Brain microvascular endothelial cell (primary cell): ENCODE measurements around the gene CDH4.

ENCODE experiments used
- DNase-seq: peaks from one replicate; pipeline ENCODE4 v3.0.0-alpha.2; 2020
- H3K27ac ChIP-seq: fragments of 250-450 bp; sonication (Bioruptor Pico); 2 replicates; pipeline ENCODE4 v1.5.1; 2020; ENCODE audit warnings: mild to moderate bottlenecking, moderate library complexity
- H3K27me3 ChIP-seq: fragments of 250-450 bp; sonication (Bioruptor Pico); replicated peaks from 2 replicates; pipeline ENCODE4 v1.5.1; 2020; ENCODE audit warnings: mild to moderate bottlenecking
- H3K36me3 ChIP-seq: fragments of 250-450 bp; sonication (Bioruptor Pico); replicated peaks from 2 replicates; pipeline ENCODE4 v1.5.1; 2020; ENCODE audit warnings: mild to moderate bottlenecking
- H3K4me3 ChIP-seq: 2 replicates; pipeline ENCODE4 v1.5.1; 2011; ENCODE audit warnings: low read depth, mild to moderate bottlenecking, control low read depth, low read length, moderate library complexity
- CTCF ChIP-seq: IDR thresholded peaks from 2 replicates; pipeline ENCODE4 v1.5.1; 2011; ENCODE audit warnings: low read depth, mild to moderate bottlenecking, moderate library complexity, low read length, control low read depth, inconsistent platforms; ENCODE audit errors: missing control alignments
- in situ Hi-C: cut with HindIII; loops from 2 replicates; pipeline ENCODE4 v1.10.0; 2017; ENCODE audit warnings: low sequenced_read_pairs, low pct_ligation_motif_present

The CDH4 gene

GRCh38 chr20:61461461-61461860 is 209.4 kb downstream of the CDH4 start:
- in situ Hi-C loops: no loop called here
- Histone ChIP-seq H3K36me3 (no peaks in the 10 kb centered on the region), H3K27ac (no peak overlapping the region), H3K27me3 (no peaks in the 10 kb centered on the region), H3K4me3 (no peak overlapping the region)
- no peak for DNase-seq
- TF ChIP-seq CTCF: no peak

- Histone ChIP-seq H3K27me3 (no peaks in the 10 kb centered on the region), H3K4me3 (no peak overlapping the region), H3K36me3 (no peaks in the 10 kb centered on the region), H3K27ac (no peak overlapping the region)
- DNase-seq: no peak
- no peak for TF ChIP-seq CTCF
- in situ Hi-C loops: no loop called here
Observed at GRCh38 chr20:61464307-61465303, 212.5 kb downstream of the CDH4 start.

- Histone ChIP-seq H3K27ac (no peak overlapping the region), H3K27me3 (no peaks in the 10 kb centered on the region), H3K4me3 (no peak overlapping the region), H3K36me3 (no peaks in the 10 kb centered on the region)
- no peak for DNase-seq
- TF ChIP-seq CTCF: no peak
- in situ Hi-C loops: no loop called here
Observed at GRCh38 chr20:61475729-61476128, 223.7 kb downstream of the CDH4 start.

GRCh38 chr20:61476956-61477355 is 224.9 kb downstream of the CDH4 start:
- no peak overlapping the region for H3K27ac ChIP-seq
- TF ChIP-seq CTCF: no peak
- H3K36me3 ChIP-seq: no peaks in the 10 kb centered on the region
- no peak overlapping the region for H3K4me3 ChIP-seq
- no peaks in the 10 kb centered on the region for H3K27me3 ChIP-seq
- DNase-seq: no peak
- in situ Hi-C loops: no loop called here

GRCh38 chr20:61477451-61477861 is 225.4 kb downstream of the CDH4 start:
- DNase-seq: no peak
- Histone ChIP-seq H3K27me3 (no peaks in the 10 kb centered on the region), H3K4me3 (no peak overlapping the region), H3K27ac (no peak overlapping the region), H3K36me3 (no peaks in the 10 kb centered on the region)
- TF ChIP-seq CTCF: no peak
- in situ Hi-C loops: no loop called here
